H1 (cell line): ENCODE data around the gene HACL1. TPM values are rescaled to one million over a fixed set of nuclear protein-coding genes. Genes with fewer than 3 reads are reported as not detected.

ENCODE experiments used
- CTCF ChIA-PET: fragments of 300-600 bp; sonication (Branson Sonifier 250); formaldehyde crosslinking; loops from one replicate; lab custom pipeline; 2021; ENCODE audit not compliant: partially characterized antibody; lab: Charles Lee
- POLR2A ChIA-PET: fragments of 300-600 bp; sonication (Branson Sonifier 250); formaldehyde crosslinking; loops from one replicate; lab custom pipeline; 2021; ENCODE audit warnings: inconsistent platforms; ENCODE audit not compliant: partially characterized antibody; lab: Charles Lee
- DNase-seq, 2 experiments: peaks; one replicate each; pipeline versions ENCODE4 v3.0.0 to v3.0.0-alpha.2; 2010 to 2022; ENCODE audit warnings: low spot score in 2 of 2, low read depth in 1 of 2, mixed read lengths in 1 of 2
- FAIRE-seq: peaks from 2 replicates; lab custom pipeline; 2011; peaks lifted over from hg19 to GRCh38; lab: Jason Lieb, UNC
- H2AFZ ChIP-seq: 2 replicates; pipeline ENCODE4 v1.8.1; 2012; ENCODE audit warnings: low read length, inconsistent platforms
- H2AK5ac ChIP-seq: 2 replicates; pipeline ENCODE4 v1.6.1; 2013; ENCODE audit warnings: low read depth, low read length
- H2BK120ac ChIP-seq: replicated peaks from 2 replicates; pipeline ENCODE3; 2013; ENCODE audit warnings: low read depth, low read length, inconsistent platforms
- H2BK12ac ChIP-seq: 2 replicates; pipeline ENCODE4 v1.6.1; 2013; ENCODE audit warnings: low read depth, low read length
- H2BK15ac ChIP-seq: 2 replicates; pipeline ENCODE4 v1.6.1; 2013; ENCODE audit warnings: low read length
- H2BK20ac ChIP-seq: 2 replicates; pipeline ENCODE4 v1.6.1; 2013; ENCODE audit warnings: low read length
- H2BK5ac ChIP-seq: 2 replicates; pipeline ENCODE4 v1.6.1; 2013; ENCODE audit warnings: low read depth, low read length
- H3K14ac ChIP-seq: 2 replicates; pipeline ENCODE4 v1.6.1; 2013; ENCODE audit warnings: inconsistent platforms; ENCODE audit not compliant: insufficient read length
- H3K18ac ChIP-seq: 2 replicates; pipeline ENCODE4 v1.6.1; 2013; ENCODE audit warnings: low read length; ENCODE audit errors: extremely low read depth
- H3K23ac ChIP-seq: 2 replicates; pipeline ENCODE4 v1.6.1; 2013; ENCODE audit warnings: inconsistent platforms; ENCODE audit not compliant: insufficient read length
- H3K23me2 ChIP-seq: 2 replicates; pipeline ENCODE4 v1.6.1; 2013; ENCODE audit warnings: low read depth, low read length
- H3K27ac ChIP-seq: 2 replicates; pipeline ENCODE4 v1.6.1; 2011; ENCODE audit warnings: low read depth, low read length, inconsistent platforms
- H3K27me3 ChIP-seq, 4 experiments: replicated peaks in 1 of 4; 1 replicate in 1 of 4; 2 replicates in 3 of 4; pipeline versions ENCODE4 v1.6.1 to v1.8.1; 2011 to 2013; ENCODE audit warnings: low read length in 3 of 4, mild to moderate bottlenecking in 3 of 4, inconsistent platforms in 2 of 4, mixed read lengths in 2 of 4, moderate library complexity in 1 of 4; ENCODE audit not compliant: control insufficient read depth in 3 of 4, insufficient read depth in 3 of 4; ENCODE audit errors: extremely low read depth in 1 of 4
- H3K36me3 ChIP-seq, 4 experiments: 2 replicates each; pipeline versions ENCODE4 v1.6.1 to v1.8.1; 2011 to 2013; ENCODE audit warnings: mild to moderate bottlenecking in 4 of 4, low read length in 3 of 4, moderate library complexity in 2 of 4, control low read depth in 1 of 4, inconsistent platforms in 1 of 4; ENCODE audit not compliant: insufficient read depth in 4 of 4, control insufficient read depth in 2 of 4
- H3K4ac ChIP-seq: replicated peaks from 2 replicates; pipeline ENCODE3; 2013; ENCODE audit warnings: low read length, low read depth, mixed read lengths, inconsistent platforms; ENCODE audit not compliant: insufficient read length
- H3K4me1 ChIP-seq, 4 experiments: replicated peaks in 1 of 4; 1 replicate in 1 of 4; 2 replicates in 3 of 4; pipeline versions ENCODE4 v1.6.1 to v1.8.1; 2011 to 2013; ENCODE audit warnings: low read length in 3 of 4, inconsistent platforms in 2 of 4, mixed read lengths in 1 of 4; ENCODE audit not compliant: insufficient read depth in 4 of 4, control insufficient read depth in 3 of 4
- H3K4me2 ChIP-seq, 2 experiments: 2 replicates each; pipeline versions ENCODE4 v1.6.1 to v1.8.1; 2011 to 2013; ENCODE audit warnings: low read depth in 2 of 2, low read length in 2 of 2, control low read depth in 1 of 2, inconsistent platforms in 1 of 2, mild to moderate bottlenecking in 1 of 2; ENCODE audit not compliant: insufficient read depth in 1 of 2
- H3K4me3 ChIP-seq, 4 experiments: fragments of 200-600, 300-600 bp in 1 of 4; sonication (generic), shearing (Covaris generic), sonication (Bioruptor Twin) in 1 of 4; 2 replicates each; pipeline versions ENCODE4 v1.5.1 to v1.8.1; 2011 to 2016; ENCODE audit warnings: low read length in 4 of 4, low read depth in 3 of 4, control low read depth in 2 of 4, inconsistent platforms in 2 of 4, mild to moderate bottlenecking in 2 of 4, mixed read lengths in 1 of 4, moderate library complexity in 1 of 4; ENCODE audit not compliant: insufficient read depth in 2 of 4; ENCODE audit errors: extremely low read depth in 1 of 4
- H3K56ac ChIP-seq: replicated peaks from 2 replicates; pipeline ENCODE3; 2013; ENCODE audit warnings: low read depth, mild to moderate bottlenecking, mixed read lengths, low read length, inconsistent platforms; ENCODE audit not compliant: insufficient read length
- H3K79me1 ChIP-seq: 2 replicates; pipeline ENCODE4 v1.6.1; 2013; ENCODE audit warnings: low read depth, low read length, control low read depth
- H3K79me2 ChIP-seq, 2 experiments: 2 replicates each; pipeline versions ENCODE4 v1.6.1 to v1.8.1; 2012 to 2013; ENCODE audit warnings: low read length in 2 of 2, mild to moderate bottlenecking in 2 of 2, inconsistent platforms in 1 of 2; ENCODE audit not compliant: insufficient read depth in 2 of 2, control insufficient read depth in 1 of 2
- H3K9ac ChIP-seq, 4 experiments: replicated peaks in 1 of 4; 1 replicate in 1 of 4; 2 replicates in 3 of 4; pipeline versions ENCODE4 v1.6.1 to v1.8.1; 2011 to 2013; ENCODE audit warnings: low read depth in 3 of 4, low read length in 3 of 4, control low read depth in 2 of 4, mild to moderate bottlenecking in 2 of 4, moderate library complexity in 2 of 4, inconsistent platforms in 1 of 4; ENCODE audit errors: extremely low read depth in 1 of 4
- H3K9me3 ChIP-seq, 2 experiments: 2 replicates each; pipeline versions ENCODE4 v1.6.1 to v1.8.1; 2012 to 2013; ENCODE audit warnings: mild to moderate bottlenecking in 2 of 2, moderate library complexity in 2 of 2, control low read depth in 1 of 2, inconsistent platforms in 1 of 2, low read depth in 1 of 2, low read length in 1 of 2, mixed read lengths in 1 of 2; ENCODE audit not compliant: insufficient read depth in 2 of 2
- H4K20me1 ChIP-seq, 2 experiments: replicated peaks in 1 of 2; 2 replicates each; pipeline versions ENCODE3 to v1.8.1; 2011 to 2013; ENCODE audit warnings: inconsistent platforms in 2 of 2, low read length in 2 of 2, mild to moderate bottlenecking in 1 of 2; ENCODE audit not compliant: insufficient read depth in 2 of 2, control insufficient read depth in 1 of 2
- H4K5ac ChIP-seq: 2 replicates; pipeline ENCODE4 v1.6.1; 2013; ENCODE audit warnings: low read length, low read depth, mixed read lengths, inconsistent platforms; ENCODE audit not compliant: insufficient read length
- H4K8ac ChIP-seq: 2 replicates; pipeline ENCODE4 v1.8.0; 2013; ENCODE audit warnings: mild to moderate bottlenecking, moderate library complexity, low read length, inconsistent platforms; ENCODE audit not compliant: insufficient read depth; ENCODE audit errors: extremely low read depth
- H4K91ac ChIP-seq: replicated peaks from 2 replicates; pipeline ENCODE3; 2013; ENCODE audit warnings: low read length, mixed read lengths, inconsistent platforms; ENCODE audit not compliant: insufficient read length
- HDAC2 ChIP-seq, 2 experiments: fragments of 300-600 bp in 1 of 2; sonication (generic) in 1 of 2; IDR thresholded peaks; 2 replicates each; pipeline ENCODE4 v1.6.1; 2011 to 2012; ENCODE audit warnings: low read depth in 2 of 2, low read length in 2 of 2, mild to moderate bottlenecking in 2 of 2, moderate library complexity in 2 of 2, borderline replicate concordance in 1 of 2, inconsistent platforms in 1 of 2
- MAFK ChIP-seq: IDR thresholded peaks from 2 replicates; pipeline ENCODE4 v1.6.1; 2012; ENCODE audit warnings: low read depth, mild to moderate bottlenecking, improper control_type of control experiment, low read length
- SP1 ChIP-seq: IDR thresholded peaks from 2 replicates; pipeline ENCODE4 v1.6.1; 2011; ENCODE audit warnings: low read depth, low read length
- WGBS, 2 experiments: shearing (Covaris generic) in 1 of 2; methylation state at CpG; one replicate each; pipeline versions ENCODE4 v1.1.6 to v1.1.7; 2013 to 2015; ENCODE audit warnings: low lambda C conversion rate in 2 of 2, mixed read lengths in 2 of 2, inconsistent platforms in 1 of 2, low coverage in 1 of 2, missing lambda C conversion rate in 1 of 2; ENCODE audit not compliant: insufficient replicate concordance in 2 of 2, insufficient coverage in 1 of 2, insufficient read length in 1 of 2; ENCODE audit errors: extremely low coverage in 1 of 2, missing lambda C conversion rate in 1 of 2; 5-methylcytosine and 5-hydroxymethylcytosine counted together
- polyA plus RNA-seq, 7 experiments: library from polyadenylated mRNA; depleted of rRNA in 3 of 7; stranded (reverse) in 5 of 7; unstranded in 2 of 7; fragments of >200 nt in 5 of 7; fragments of 200-250 nt in 2 of 7; gene quantifications; 1 replicate in 5 of 7; 2 replicates in 1 of 7; 4 replicates in 1 of 7; pipeline versions ENCODE4 v1.2.1 to v1.2.3, GENCODE V29; 2011 to 2013; ENCODE audit warnings: missing spikeins in 2 of 7, mixed read lengths in 2 of 7
- total RNA-seq: library from RNA; stranded (reverse); fragmentation: NEBNext Ultra II Directional; extraction: Animal tissue kit (Norgen Biotek cat#: 25700); gene quantifications from 2 replicates; pipeline ENCODE4 v1.2.1, GENCODE V29; 2021

Gene HACL1
- total and polyA plus RNA-seq, 2 of the 8 experiments (the other 6 are each of a cell fraction or from before 2014, with no cell fraction given): 38.2 to 46.0 TPM

DNA sequence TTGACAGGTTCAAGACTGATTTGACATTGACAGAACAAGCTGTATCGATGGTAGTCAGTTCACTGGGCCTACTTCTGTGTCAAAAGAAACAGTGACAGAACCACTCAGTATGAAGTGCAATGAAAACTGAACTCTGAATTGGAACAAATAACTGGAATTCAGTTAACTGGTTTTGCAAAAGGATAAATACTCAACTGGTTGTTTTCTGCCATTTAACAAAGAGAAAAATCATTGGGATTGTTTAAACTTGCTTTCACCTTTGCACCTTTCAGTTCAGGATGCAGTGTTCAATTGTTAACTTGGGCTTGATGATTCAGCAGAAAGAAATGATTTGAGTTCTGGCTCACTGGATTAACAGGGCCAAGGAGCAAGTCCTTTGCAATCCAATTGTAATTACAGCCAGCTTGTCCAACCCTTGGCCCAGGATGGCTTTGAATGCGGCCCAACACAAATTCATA lies 5.1 kb upstream of the HACL1 start:
- Histone ChIP-seq H3K18ac (no peak overlapping the region), H3K56ac (no peak overlapping the region), H3K79me2 (peaks cover 0 to 8% of the 10 kb centered on the region in 2 experiments; a peak in 2 of 4 replicates), H3K27me3 (no peaks in the 10 kb centered on the region), H3K4ac (no peak overlapping the region), H3K4me1 (no peaks in the 10 kb centered on the region), H2AFZ (no peak overlapping the region), H3K9me3 (no peaks in the 10 kb centered on the region; a peak in 1 of 4 replicates), H3K9ac (no peak overlapping the region), H2BK20ac (no peak overlapping the region), H4K5ac (no peak overlapping the region), H2AK5ac (no peak overlapping the region), H3K27ac (no peak overlapping the region), H3K23ac (no peak overlapping the region), H2BK15ac (no peak overlapping the region), H2BK12ac (no peak overlapping the region), H4K91ac (no peak overlapping the region), H3K79me1 (no peaks in the 10 kb centered on the region), H3K4me3 (no peak overlapping the region), H3K4me2 (no peak overlapping the region), H4K20me1 (no peaks in the 10 kb centered on the region), H3K23me2 (peaks cover 5% of the 10 kb centered on the region), H4K8ac (no peak overlapping the region), H3K36me3 (no peaks in the 10 kb centered on the region; a peak in 1 of 8 replicates), H2BK120ac (no peak overlapping the region), H2BK5ac (no peak overlapping the region), H3K14ac (no peak overlapping the region)
- no peak for FAIRE-seq
- POLR2A ChIA-PET: interaction anchor here (1.4 kb wide), 1 partner anchor 19 kb away, joined by 5 read pairs; no protein-coding TSS in a partner anchor
- no peak for DNase-seq
- TF ChIP-seq HDAC2 (IDR thresholded peaks at IDR 0.05; ENCODE audit: borderline replicate concordance in 1 of 2, low read depth in 2 of 2, low read length in 2 of 2) (no peak), SP1 (no peak), MAFK (0 out of 2 replicates have a peak, but pooled peaks have one; percentile 43)
- CTCF ChIA-PET: interaction anchor here (0.7 kb wide), 1 partner anchor 199 kb away, joined by 4 read pairs; no protein-coding TSS in a partner anchor
- WGBS, 2 experiments: 90% methylated on average over 2 of the region's 2 CpGs; no CpG with 5 or more reads in 1 of the 2 experiments
